ENCODE measurements around the gene CELA2A.

The CELA2A gene

DNA sequence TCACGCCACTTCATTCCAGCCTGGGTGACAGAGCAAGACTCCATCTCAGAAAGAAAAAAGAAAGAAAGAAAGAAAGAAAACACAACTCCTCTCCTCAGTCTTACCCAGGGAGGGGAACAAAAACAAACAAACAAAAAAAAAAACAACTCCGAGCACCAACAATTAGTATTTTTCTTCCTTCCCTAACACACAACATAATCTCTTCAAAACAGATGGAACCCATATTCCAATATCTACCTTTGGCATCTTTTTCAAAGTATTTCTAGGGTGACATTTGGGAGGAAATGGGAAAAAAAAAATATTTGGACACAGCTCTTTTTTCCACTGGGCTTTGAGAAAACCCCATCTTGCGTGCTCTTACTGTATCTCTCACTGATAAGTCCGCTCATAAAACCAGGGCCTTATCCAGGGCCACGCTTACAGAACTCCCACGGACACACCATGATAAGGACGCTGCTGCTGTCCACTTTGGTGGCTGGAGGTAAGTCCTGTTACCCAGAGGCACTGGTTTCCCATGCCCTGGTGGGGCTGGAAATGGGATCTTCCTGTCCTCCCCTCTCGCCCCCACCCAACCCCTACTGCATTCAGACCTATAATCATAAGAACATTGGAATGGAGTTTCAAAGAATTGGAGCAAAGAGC lies at the start of gene CELA2A:
CELA2A (plus strand) TSS at position 420 of the 642 bp plus-strand sequence; CDS start at position 442, 22 bp downstream.
- TF ChIP-seq, protein P1, sequence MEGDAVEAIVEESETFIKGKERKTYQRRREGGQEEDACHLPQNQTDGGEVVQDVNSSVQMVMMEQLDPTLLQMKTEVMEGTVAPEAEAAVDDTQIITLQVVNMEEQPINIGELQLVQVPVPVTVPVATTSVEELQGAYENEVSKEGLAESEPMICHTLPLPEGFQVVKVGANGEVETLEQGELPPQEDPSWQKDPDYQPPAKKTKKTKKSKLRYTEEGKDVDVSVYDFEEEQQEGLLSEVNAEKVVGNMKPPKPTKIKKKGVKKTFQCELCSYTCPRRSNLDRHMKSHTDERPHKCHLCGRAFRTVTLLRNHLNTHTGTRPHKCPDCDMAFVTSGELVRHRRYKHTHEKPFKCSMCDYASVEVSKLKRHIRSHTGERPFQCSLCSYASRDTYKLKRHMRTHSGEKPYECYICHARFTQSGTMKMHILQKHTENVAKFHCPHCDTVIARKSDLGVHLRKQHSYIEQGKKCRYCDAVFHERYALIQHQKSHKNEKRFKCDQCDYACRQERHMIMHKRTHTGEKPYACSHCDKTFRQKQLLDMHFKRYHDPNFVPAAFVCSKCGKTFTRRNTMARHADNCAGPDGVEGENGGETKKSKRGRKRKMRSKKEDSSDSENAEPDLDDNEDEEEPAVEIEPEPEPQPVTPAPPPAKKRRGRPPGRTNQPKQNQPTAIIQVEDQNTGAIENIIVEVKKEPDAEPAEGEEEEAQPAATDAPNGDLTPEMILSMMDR (conservative IDR thresholded peaks at IDR 0.05), result no peak
- H3K27ac ChIP-seq, result no peak within 1 kb of the TSS

- TF ChIP-seq, protein P1 (conservative IDR thresholded peaks at IDR 0.05), result no peak
- no peak overlapping the region for H3K27ac ChIP-seq
These were observed 49.0 kb upstream of the CELA2A start for GRCh38 chr1:15407580-15407979.

DNA sequence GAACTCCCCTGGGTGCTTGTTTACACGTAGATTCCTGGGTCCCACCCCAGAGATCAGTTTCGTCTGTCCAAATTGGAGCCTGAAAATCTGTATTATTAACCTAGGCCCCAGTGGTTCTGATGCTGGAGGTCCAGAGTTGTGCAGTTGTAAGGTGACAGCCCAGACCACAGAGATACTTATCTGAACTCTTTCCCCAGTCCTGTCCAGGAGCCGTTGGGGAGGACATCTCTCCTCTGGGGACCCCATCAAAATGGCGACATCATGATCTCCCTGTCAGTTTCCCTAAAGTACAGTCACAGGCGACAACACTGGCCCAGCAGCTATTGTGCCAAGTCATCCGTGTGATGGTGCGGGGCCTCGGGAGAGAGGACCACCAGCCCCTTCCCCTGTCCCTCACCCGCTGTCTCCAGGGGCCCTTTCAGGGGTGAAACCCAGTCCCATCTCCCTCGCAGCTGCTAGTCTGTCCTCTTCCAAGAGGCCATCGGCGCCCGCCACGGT lies 47.6 kb upstream of the CELA2A start:
- peak overlapping the region; percentile 67; the same call in 1 of the 2 replicates for H3K27ac ChIP-seq
- TF ChIP-seq, protein P1 (conservative IDR thresholded peaks at IDR 0.05), result no peak

DNA sequence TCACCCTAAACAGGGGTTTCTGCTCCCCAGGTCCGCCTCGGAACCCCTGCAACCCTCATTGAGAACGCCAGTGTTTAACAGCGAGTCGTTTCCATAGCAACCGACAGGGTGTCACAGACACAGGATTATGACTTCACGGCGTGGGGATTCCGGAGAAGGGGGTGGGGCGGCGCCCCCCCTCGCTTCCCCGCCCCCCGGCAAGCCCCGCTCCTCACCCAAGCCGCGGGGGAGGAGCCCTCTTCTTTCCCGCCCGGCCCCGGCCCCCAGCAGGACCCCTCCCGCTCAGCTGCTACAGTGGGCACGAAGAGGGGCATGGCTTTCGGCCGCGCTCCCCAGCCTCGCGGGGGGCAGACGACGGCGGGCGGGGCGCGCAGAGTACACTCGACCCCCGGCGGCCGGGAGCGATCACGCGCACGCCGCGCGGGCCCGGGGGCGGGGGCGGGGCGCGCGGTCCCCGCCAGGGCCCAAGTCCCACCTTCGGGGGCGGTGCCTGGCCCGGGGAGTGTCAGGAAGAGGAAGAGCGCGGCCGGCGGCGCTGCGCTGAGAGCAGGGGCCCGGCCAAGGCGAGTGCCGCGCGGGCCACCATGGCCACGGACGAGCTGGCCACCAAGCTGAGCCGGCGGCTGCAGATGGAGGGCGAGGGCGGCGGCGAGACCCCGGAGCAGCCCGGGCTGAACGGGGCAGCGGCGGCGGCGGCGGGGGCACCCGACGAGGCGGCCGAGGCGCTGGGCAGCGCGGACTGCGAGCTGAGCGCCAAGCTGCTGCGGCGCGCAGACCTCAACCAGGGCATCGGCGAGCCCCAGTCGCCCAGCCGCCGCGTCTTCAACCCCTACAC lies 46.9 kb upstream of the CELA2A start, which contains the start of gene EFHD2:
EFHD2 (plus strand) TSS at position 501 of the 835 bp plus-strand sequence; CDS start at position 585, 84 bp downstream.
- TF ChIP-seq, protein P1 (conservative IDR thresholded peaks at IDR 0.05), result no peak
- peak within 1 kb of the TSS; percentile 67; the same call in 1 of the 2 replicates for H3K27ac ChIP-seq

DNA sequence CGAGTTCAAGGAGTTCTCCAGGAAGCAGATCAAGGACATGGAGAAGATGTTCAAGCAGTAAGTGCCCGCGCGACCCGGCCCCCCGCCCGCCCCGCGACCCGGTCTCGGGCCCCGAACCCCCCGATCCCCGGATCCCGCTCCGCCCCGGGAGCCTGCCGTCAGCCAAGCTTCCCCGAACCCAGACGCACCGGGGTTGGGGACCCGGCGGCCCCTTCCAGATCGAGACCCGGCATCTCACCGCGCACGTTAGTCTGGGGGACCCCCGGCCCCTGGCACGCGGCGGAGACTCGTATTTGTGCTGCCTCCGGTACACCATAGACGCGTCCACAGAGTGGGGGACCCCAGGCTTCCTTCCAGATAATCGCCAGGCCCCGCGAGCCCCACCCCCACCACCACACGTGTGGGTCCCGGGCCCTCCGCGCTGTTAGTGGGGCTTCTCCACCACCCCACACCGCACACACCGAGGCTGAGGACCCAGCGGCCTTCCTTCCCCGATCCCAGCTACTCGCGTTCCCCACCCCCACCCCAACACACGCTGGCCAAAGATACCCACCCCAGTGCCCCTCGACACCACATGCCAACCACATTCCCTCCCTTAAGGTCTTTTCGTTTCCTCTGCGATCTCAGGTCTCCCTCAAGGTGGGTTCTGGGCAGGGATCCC lies 46.2 kb upstream of the CELA2A start:
- H3K27ac ChIP-seq, result peak overlapping the region; percentile 67; the same call in 1 of the 2 replicates
- TF ChIP-seq, protein P1 (conservative IDR thresholded peaks at IDR 0.05), result no peak

- no peak overlapping the region for H3K27ac ChIP-seq
- TF ChIP-seq, protein P1 (conservative IDR thresholded peaks at IDR 0.05), result no peak
These were observed 45.7 kb upstream of the CELA2A start for GRCh38 chr1:15410884-15411245.

All from VCaP (cell line).